ENCODE results near the gene COIL. TPM values are rescaled to one million over a fixed set of nuclear protein-coding genes. Genes with fewer than 3 reads are reported as not detected.

Gene COIL
- total and polyA plus RNA-seq, 9 of the 15 experiments (the other 6 are each of a cell fraction or from before 2014, with no cell fraction given) = 23.9 to 41.3 (median 28.7) TPM

DNA sequence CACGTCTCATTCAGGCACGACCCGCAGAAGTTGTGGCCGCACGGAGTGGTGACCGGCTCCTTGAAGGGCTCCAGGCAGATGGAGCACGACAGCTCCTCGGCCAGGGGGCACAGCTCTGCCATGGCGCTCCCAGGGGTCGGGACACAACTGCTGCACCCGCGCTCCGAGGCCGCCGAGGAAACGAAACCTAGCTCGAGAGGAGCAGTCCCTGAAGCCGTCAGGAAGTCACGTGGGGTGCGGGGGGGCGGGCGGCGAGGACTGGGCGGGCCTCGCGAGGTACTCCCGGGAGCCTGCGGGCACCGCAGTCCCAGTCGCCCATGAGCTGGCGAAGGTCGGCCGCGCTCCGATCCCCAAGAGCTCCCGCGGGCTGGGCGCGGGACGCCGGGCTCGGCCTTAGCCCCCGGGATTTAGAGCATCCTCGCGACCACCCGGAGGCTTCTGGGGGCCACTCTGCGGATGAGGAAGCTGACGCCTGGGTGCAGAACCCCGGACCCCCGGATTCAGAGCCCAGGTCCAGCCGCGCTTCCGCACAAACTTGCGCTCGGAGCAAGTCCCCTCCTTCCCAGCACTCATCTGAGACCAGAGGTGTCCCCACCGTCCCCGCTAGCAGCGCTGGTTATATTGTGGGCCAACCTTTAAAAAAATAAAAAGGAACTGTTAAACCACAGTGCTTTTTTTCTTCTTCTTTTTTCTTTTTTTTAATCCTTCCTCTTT lies 46.8 kb downstream of the COIL start, which contains the start of gene TRIM25 (continued):
- TF ChIP-seq MECOM (CRISPR knock-in tag; IDR thresholded peaks at IDR 0.05) (no peak), FOXA3 (CRISPR knock-in tag; conservative IDR thresholded peaks at IDR 0.05 in 1 of 2, IDR thresholded peaks at IDR 0.05 in 1 of 2) (0 out of 4 replicates have a peak, but pooled peaks of 1 of the 2 experiments have one; percentile 27), BCOR (IDR thresholded peaks at IDR 0.05) (no peak), PTRF (tag; IDR thresholded peaks at IDR 0.05) (no peak), GTF2F1 (IDR thresholded peaks at IDR 0.05; ENCODE audit: low read depth, low read length) (peak; percentile 91; the same call in 1 of the 2 replicates), SP1 (CRISPR knock-in tag; IDR thresholded peaks at IDR 0.05) (peak; percentile 71), OTX1 (CRISPR knock-in tag; IDR thresholded peaks at IDR 0.05) (no peak), RHOXF2B (CRISPR knock-in tag; conservative IDR thresholded peaks at IDR 0.05) (0 out of 2 replicates have a peak, but pooled peaks have one; percentile 29), ZNF431 (CRISPR knock-in tag; IDR thresholded peaks at IDR 0.05) (peak; percentile 13; the same call in 1 of the 2 replicates), ETV5 (CRISPR knock-in tag; IDR thresholded peaks at IDR 0.05; ENCODE audit: low read depth) (peak; percentile 73), MAZ (CRISPR knock-in tag; conservative IDR thresholded peaks at IDR 0.05 in 1 of 2, IDR thresholded peaks at IDR 0.05 in 1 of 2) (peak; percentile 86 to 93), SAP30 (IDR thresholded peaks at IDR 0.05; ENCODE audit: borderline replicate concordance, insufficient read depth, low read depth, low read length, poor library complexity, severe bottlenecking) (peak; percentile 52), SMAD4 (CRISPR knock-in tag; conservative IDR thresholded peaks at IDR 0.05) (peak; percentile 75; the same call in 1 of the 2 replicates), CBX1 (IDR thresholded peaks at IDR 0.05; ENCODE audit: low read depth) (no peak; the same call in 1 of the 2 replicates), HDAC1 (IDR thresholded peaks at IDR 0.05) (peak in 1 of 2 experiments; percentile 28; a peak in 2 of 4 replicates)
- TF ChIP-seq, protein P1, sequence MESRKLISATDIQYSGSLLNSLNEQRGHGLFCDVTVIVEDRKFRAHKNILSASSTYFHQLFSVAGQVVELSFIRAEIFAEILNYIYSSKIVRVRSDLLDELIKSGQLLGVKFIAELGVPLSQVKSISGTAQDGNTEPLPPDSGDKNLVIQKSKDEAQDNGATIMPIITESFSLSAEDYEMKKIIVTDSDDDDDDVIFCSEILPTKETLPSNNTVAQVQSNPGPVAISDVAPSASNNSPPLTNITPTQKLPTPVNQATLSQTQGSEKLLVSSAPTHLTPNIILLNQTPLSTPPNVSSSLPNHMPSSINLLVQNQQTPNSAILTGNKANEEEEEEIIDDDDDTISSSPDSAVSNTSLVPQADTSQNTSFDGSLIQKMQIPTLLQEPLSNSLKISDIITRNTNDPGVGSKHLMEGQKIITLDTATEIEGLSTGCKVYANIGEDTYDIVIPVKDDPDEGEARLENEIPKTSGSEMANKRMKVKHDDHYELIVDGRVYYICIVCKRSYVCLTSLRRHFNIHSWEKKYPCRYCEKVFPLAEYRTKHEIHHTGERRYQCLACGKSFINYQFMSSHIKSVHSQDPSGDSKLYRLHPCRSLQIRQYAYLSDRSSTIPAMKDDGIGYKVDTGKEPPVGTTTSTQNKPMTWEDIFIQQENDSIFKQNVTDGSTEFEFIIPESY (CRISPR knock-in tag; IDR thresholded peaks at IDR 0.05) = 0 out of 2 replicates have a peak, but pooled peaks have one; percentile 19
- TF ChIP-seq, protein P2, sequence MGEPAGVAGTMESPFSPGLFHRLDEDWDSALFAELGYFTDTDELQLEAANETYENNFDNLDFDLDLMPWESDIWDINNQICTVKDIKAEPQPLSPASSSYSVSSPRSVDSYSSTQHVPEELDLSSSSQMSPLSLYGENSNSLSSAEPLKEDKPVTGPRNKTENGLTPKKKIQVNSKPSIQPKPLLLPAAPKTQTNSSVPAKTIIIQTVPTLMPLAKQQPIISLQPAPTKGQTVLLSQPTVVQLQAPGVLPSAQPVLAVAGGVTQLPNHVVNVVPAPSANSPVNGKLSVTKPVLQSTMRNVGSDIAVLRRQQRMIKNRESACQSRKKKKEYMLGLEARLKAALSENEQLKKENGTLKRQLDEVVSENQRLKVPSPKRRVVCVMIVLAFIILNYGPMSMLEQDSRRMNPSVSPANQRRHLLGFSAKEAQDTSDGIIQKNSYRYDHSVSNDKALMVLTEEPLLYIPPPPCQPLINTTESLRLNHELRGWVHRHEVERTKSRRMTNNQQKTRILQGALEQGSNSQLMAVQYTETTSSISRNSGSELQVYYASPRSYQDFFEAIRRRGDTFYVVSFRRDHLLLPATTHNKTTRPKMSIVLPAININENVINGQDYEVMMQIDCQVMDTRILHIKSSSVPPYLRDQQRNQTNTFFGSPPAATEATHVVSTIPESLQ (CRISPR knock-in tag; IDR thresholded peaks at IDR 0.05) = peak; percentile 85; the same call in 1 of the 2 replicates
- TF ChIP-seq, protein P3, sequence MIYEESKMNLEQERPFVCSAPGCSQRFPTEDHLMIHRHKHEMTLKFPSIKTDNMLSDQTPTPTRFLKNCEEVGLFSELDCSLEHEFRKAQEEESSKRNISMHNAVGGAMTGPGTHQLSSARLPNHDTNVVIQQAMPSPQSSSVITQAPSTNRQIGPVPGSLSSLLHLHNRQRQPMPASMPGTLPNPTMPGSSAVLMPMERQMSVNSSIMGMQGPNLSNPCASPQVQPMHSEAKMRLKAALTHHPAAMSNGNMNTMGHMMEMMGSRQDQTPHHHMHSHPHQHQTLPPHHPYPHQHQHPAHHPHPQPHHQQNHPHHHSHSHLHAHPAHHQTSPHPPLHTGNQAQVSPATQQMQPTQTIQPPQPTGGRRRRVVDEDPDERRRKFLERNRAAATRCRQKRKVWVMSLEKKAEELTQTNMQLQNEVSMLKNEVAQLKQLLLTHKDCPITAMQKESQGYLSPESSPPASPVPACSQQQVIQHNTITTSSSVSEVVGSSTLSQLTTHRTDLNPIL (CRISPR knock-in tag; IDR thresholded peaks at IDR 0.05) = no peak
- TF ChIP-seq, protein P4, sequence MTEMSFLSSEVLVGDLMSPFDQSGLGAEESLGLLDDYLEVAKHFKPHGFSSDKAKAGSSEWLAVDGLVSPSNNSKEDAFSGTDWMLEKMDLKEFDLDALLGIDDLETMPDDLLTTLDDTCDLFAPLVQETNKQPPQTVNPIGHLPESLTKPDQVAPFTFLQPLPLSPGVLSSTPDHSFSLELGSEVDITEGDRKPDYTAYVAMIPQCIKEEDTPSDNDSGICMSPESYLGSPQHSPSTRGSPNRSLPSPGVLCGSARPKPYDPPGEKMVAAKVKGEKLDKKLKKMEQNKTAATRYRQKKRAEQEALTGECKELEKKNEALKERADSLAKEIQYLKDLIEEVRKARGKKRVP (CRISPR knock-in tag; IDR thresholded peaks at IDR 0.05) = 0 out of 2 replicates have a peak, but pooled peaks have one; percentile 27
